HCT116 (cell line): ENCODE measurements around the gene LRP1B. TPM values are rescaled to one million over a fixed set of nuclear protein-coding genes. Genes with fewer than 3 reads are reported as not detected.

Source experiments
- ATAC-seq: fragments of 200-7000 bp; cut with Tn5 transposase; 2 replicates; pipeline ENCODE4 v1.9.1; 2020; ENCODE audit warnings: mild to moderate bottlenecking, moderate library complexity
- BruUV-seq: library from RNA; stranded (reverse); fragments of 400-500 nt; replicated peaks from 2 replicates; lab custom pipeline; 2021; lab: Mats Ljungman, UMichigan
- CTCF ChIA-PET: fragments of 300-600 bp; sonication (Branson Sonifier 250); formaldehyde crosslinking; loops from one replicate; lab custom pipeline; 2021; ENCODE audit warnings: antibody characterized with exemption; lab: Charles Lee
- POLR2A ChIA-PET: fragments of 300-600, 350-600 bp; sonication (Branson Sonifier 250); formaldehyde crosslinking; loops from one replicate; lab custom pipeline; 2021; ENCODE audit warnings: antibody characterized with exemption; lab: Charles Lee
- RAD21 ChIA-PET, 2 experiments: fragments of 300-600 bp; sonication (Branson Sonifier 250); formaldehyde crosslinking; loops; one replicate each; lab custom pipeline; 2023; ENCODE audit warnings: low total read pairs in 2 of 2; ENCODE audit not compliant: uncharacterized antibody in 2 of 2, unreplicated experiment in 2 of 2, low non-redundant PET in 1 of 2; lab: Charles Lee
- DNase-seq: peaks from one replicate; pipeline ENCODE4 v3.0.0-alpha.2; 2010; ENCODE audit warnings: low read depth, low spot score
- H2AFZ ChIP-seq: fragments of 200-600 bp; shearing (Covaris generic), sonication (generic); 2 replicates; pipeline ENCODE4 v1.6.1; 2017; ENCODE audit warnings: low read depth, mixed run types, mixed read lengths, antibody characterized with exemption, low read length; ENCODE audit not compliant: poor library complexity, severe bottlenecking
- H3K27ac ChIP-seq: 2 replicates; pipeline ENCODE4 v1.5.1; 2012; ENCODE audit warnings: low read depth, low read length
- H3K27me3 ChIP-seq: fragments of 200-600 bp; sonication (generic); 2 replicates; pipeline ENCODE4 v1.6.1; 2016; ENCODE audit warnings: mixed run types, low read length, mixed read lengths; ENCODE audit not compliant: insufficient read depth
- H3K36me3 ChIP-seq, 2 experiments: fragments of 200-500 bp in 1 of 2; fragments of 200-600 bp in 1 of 2; sonication (Bioruptor generic) in 1 of 2; sonication (generic) in 1 of 2; 2 replicates each; pipeline versions ENCODE4 v1.5.1 to v1.6.1; 2014 to 2016; ENCODE audit warnings: low read length in 2 of 2, inconsistent platforms in 1 of 2, mixed read lengths in 1 of 2, mixed run types in 1 of 2; ENCODE audit not compliant: insufficient read depth in 2 of 2, control insufficient read depth in 1 of 2
- H3K4me1 ChIP-seq, 2 experiments: fragments of 200-600 bp in 1 of 2; sonication (generic) in 1 of 2; 2 replicates each; pipeline versions ENCODE4 v1.5.1 to v1.6.1; 2012 to 2017; ENCODE audit warnings: low read length in 2 of 2, inconsistent platforms in 1 of 2, mild to moderate bottlenecking in 1 of 2, mixed read lengths in 1 of 2, mixed run types in 1 of 2, moderate library complexity in 1 of 2; ENCODE audit not compliant: insufficient read depth in 2 of 2, control insufficient read depth in 1 of 2
- H3K4me2 ChIP-seq: fragments of 200-600 bp; sonication (generic); 2 replicates; pipeline ENCODE4 v1.6.1; 2017; ENCODE audit warnings: mixed run types, low read length, mixed read lengths
- H3K4me3 ChIP-seq, 2 experiments: fragments of 200-600 bp in 1 of 2; sonication (generic) in 1 of 2; replicated peaks in 1 of 2; 2 replicates each; pipeline ENCODE4 v1.5.1; 2011 to 2016; ENCODE audit warnings: low read length in 2 of 2, control low read depth in 1 of 2, low read depth in 1 of 2, mild to moderate bottlenecking in 1 of 2, mixed read lengths in 1 of 2, mixed run types in 1 of 2
- H3K79me2 ChIP-seq: fragments of 200-600 bp; sonication (generic); 2 replicates; pipeline ENCODE4 v1.6.1; 2017; ENCODE audit warnings: mild to moderate bottlenecking, mixed run types, low read length, moderate library complexity, mixed read lengths; ENCODE audit not compliant: insufficient read depth
- H3K9ac ChIP-seq: fragments of 200-600 bp; sonication (generic); 2 replicates; pipeline ENCODE4 v1.6.1; 2016; ENCODE audit warnings: low read length, mixed read lengths
- H3K9me2 ChIP-seq: fragments of 200-600 bp; sonication (generic), shearing (Covaris generic); 2 replicates; pipeline ENCODE4 v1.6.1; 2017; ENCODE audit warnings: mixed run types, mild to moderate bottlenecking, moderate library complexity; ENCODE audit not compliant: insufficient read depth
- H3K9me3 ChIP-seq, 2 experiments: fragments of 200-500 bp in 1 of 2; fragments of 200-600 bp in 1 of 2; sonication (Bioruptor generic) in 1 of 2; sonication (generic) in 1 of 2; 2 replicates each; pipeline ENCODE4 v1.6.1; 2014 to 2017; ENCODE audit warnings: low read length in 2 of 2, mixed read lengths in 2 of 2, inconsistent platforms in 1 of 2, low read depth in 1 of 2, mild to moderate bottlenecking in 1 of 2, mixed run types in 1 of 2, moderate library complexity in 1 of 2; ENCODE audit not compliant: control insufficient read depth in 1 of 2, insufficient read depth in 1 of 2
- H4K20me1 ChIP-seq: fragments of 200-600 bp; sonication (generic), shearing (Covaris generic); 2 replicates; pipeline ENCODE4 v1.6.1; 2017; ENCODE audit warnings: mixed run types, mild to moderate bottlenecking, moderate library complexity; ENCODE audit not compliant: insufficient read depth
- CBX3 ChIP-seq: IDR thresholded peaks from 2 replicates; pipeline ENCODE4 v1.6.1; 2012; ENCODE audit warnings: low read depth
- CEBPB ChIP-seq: IDR thresholded peaks from 2 replicates; pipeline ENCODE4 v1.6.1; 2012; ENCODE audit warnings: low read depth
- ELF1 ChIP-seq: IDR thresholded peaks from 2 replicates; pipeline ENCODE4 v1.6.1; 2012; ENCODE audit warnings: low read depth, borderline replicate concordance
- EZH2phosphoT487 ChIP-seq: fragments of 200-600 bp; IDR thresholded peaks from 2 replicates; pipeline ENCODE4 v1.6.1; 2018; ENCODE audit warnings: antibody characterized with exemption, borderline replicate concordance
- MAX ChIP-seq: IDR thresholded peaks from 2 replicates; pipeline ENCODE4 v1.6.1; 2012
- POLR2A ChIP-seq: IDR thresholded peaks from 2 replicates; pipeline ENCODE4 v1.7.0; 2011; ENCODE audit warnings: borderline replicate concordance; ENCODE audit not compliant: insufficient read depth, insufficient read length; ENCODE audit errors: extremely low read depth
- POLR2AphosphoS5 ChIP-seq: IDR thresholded peaks from 2 replicates; pipeline ENCODE4 v1.6.1; 2011; ENCODE audit warnings: mild to moderate bottlenecking, low read depth, low read length, moderate library complexity
- REST ChIP-seq: IDR thresholded peaks from 2 replicates; pipeline ENCODE4 v1.6.1; 2012; ENCODE audit warnings: low read depth
- SIN3A ChIP-seq: IDR thresholded peaks from 2 replicates; pipeline ENCODE4 v1.6.1; 2012; ENCODE audit warnings: low read depth
- SP1 ChIP-seq: IDR thresholded peaks from 2 replicates; pipeline ENCODE4 v1.6.1; 2012; ENCODE audit warnings: low read depth
- SRF ChIP-seq: IDR thresholded peaks from 2 replicates; pipeline ENCODE4 v1.6.1; 2012; ENCODE audit warnings: low read depth
- YY1 ChIP-seq: IDR thresholded peaks from 2 replicates; pipeline ENCODE4 v1.6.1; 2011; ENCODE audit warnings: low read length, low read depth, moderate library complexity, mild to moderate bottlenecking; ENCODE audit not compliant: insufficient replicate concordance; ENCODE audit errors: extremely low read depth
- ZFX ChIP-seq: fragments of 450-650 bp; IDR thresholded peaks from 2 replicates; pipeline ENCODE4 v1.6.1; 2017
- ZNF274 ChIP-seq: fragments of 200-500 bp; sonication (Bioruptor generic); IDR thresholded peaks from 2 replicates; pipeline ENCODE4 v1.6.1; 2014; ENCODE audit warnings: mild to moderate bottlenecking, low read depth, low read length, inconsistent platforms
- intact Hi-C: fragments of 100-400 bp; cut with micrococcal nuclease; formaldehyde crosslinking; loops from 2 replicates; pipeline ENCODE4 v1.10.0; 2022
- total RNA-seq: library from RNA; stranded (reverse); gene quantifications from one replicate; pipeline ENCODE4 v1.2.1, GENCODE V29; 2021; ENCODE audit not compliant: unreplicated experiment

LRP1B gene
- total RNA-seq, 1 experiment from 2014 or later = 0.34 TPM

- TF ChIP-seq REST (no peak), EZH2phosphoT487 (no peak)
Observed at GRCh38 chr2:140528982-140529381, 1601.8 kb downstream of the LRP1B start (continued).

GRCh38 chr2:140526575-140526974 is 1604.2 kb downstream of the LRP1B start:
- Histone ChIP-seq H3K9ac (no peak overlapping the region), H3K36me3 (no peaks in the 10 kb centered on the region), H3K4me3 (no peak overlapping the region), H3K27ac (no peak overlapping the region), H4K20me1 (no peaks in the 10 kb centered on the region), H3K27me3 (no peaks in the 10 kb centered on the region), H2AFZ (no peak overlapping the region), H3K9me3 (no peaks in the 10 kb centered on the region), H3K4me1 (no peaks in the 10 kb centered on the region), H3K9me2 (no peaks in the 10 kb centered on the region), H3K4me2 (no peak overlapping the region), H3K79me2 (no peaks in the 10 kb centered on the region)
- BruUV-seq = no TSS peak
- DNase-seq = peak; percentile 1
- TF ChIP-seq SIN3A (no peak), EZH2phosphoT487 (no peak), ZNF274 (no peak), MAX (no peak), YY1 (no peak), POLR2A (no peak), CBX3 (no peak), SP1 (no peak), ZFX (no peak), CEBPB (no peak), POLR2AphosphoS5 (no peak), SRF (no peak), ELF1 (no peak)
- ChIA-PET POLR2A (no interaction called here), CTCF (no interaction called here), RAD21 (no interaction called here)
- intact Hi-C loops = no loop called here
- ATAC-seq = no peak
